DND-41 (cell line): ENCODE data around the gene POC1A.
"Not testable (repeated sequence)": the region's sequence is repeated elsewhere in the genome, so short reads cannot be mapped to it uniquely, and the experiment has no call there.

Source experiments
- ATAC-seq: fragments of 200-7000 bp; cut with Tn5 transposase; 3 replicates; pipeline ENCODE4 v1.9.1; 2021; ENCODE audit warnings: low read depth; ENCODE audit not compliant: insufficient read depth
- DNase-seq: peaks from one replicate; pipeline ENCODE4 v3.0.0-alpha.2; 2020
- H2AFZ ChIP-seq: 2 replicates; pipeline ENCODE4 v1.6.0; 2012; ENCODE audit warnings: low read depth, low read length
- H3K27ac ChIP-seq: 2 replicates; pipeline ENCODE4 v1.5.1; 2012; ENCODE audit warnings: low read length, inconsistent platforms
- H3K27me3 ChIP-seq: fragments of 200-600 bp; sonication (generic); 2 replicates; pipeline ENCODE4 v1.6.0; 2012; ENCODE audit warnings: low read length, mild to moderate bottlenecking, inconsistent platforms; ENCODE audit not compliant: insufficient read depth, poor library complexity
- H3K36me3 ChIP-seq: 2 replicates; pipeline ENCODE4 v1.5.1; 2012; ENCODE audit warnings: low read length, inconsistent platforms; ENCODE audit not compliant: insufficient read depth
- H3K4me1 ChIP-seq: 2 replicates; pipeline ENCODE4 v1.5.1; 2012; ENCODE audit warnings: mild to moderate bottlenecking, low read length; ENCODE audit not compliant: insufficient read depth
- H3K4me2 ChIP-seq: 2 replicates; pipeline ENCODE4 v1.6.0; 2012; ENCODE audit warnings: mild to moderate bottlenecking, moderate library complexity, low read length, inconsistent platforms; ENCODE audit not compliant: insufficient read depth
- H3K4me3 ChIP-seq, 2 experiments: fragments of 200-600 bp in 1 of 2; shearing (Covaris generic) in 1 of 2; 2 replicates each; pipeline ENCODE4 v1.5.1; 2012 to 2016; ENCODE audit warnings: inconsistent platforms in 2 of 2, low read length in 2 of 2, mild to moderate bottlenecking in 2 of 2, low read depth in 1 of 2, moderate library complexity in 1 of 2
- H3K79me2 ChIP-seq: 2 replicates; pipeline ENCODE4 v1.6.0; 2012; ENCODE audit warnings: low read length, inconsistent platforms; ENCODE audit not compliant: insufficient read depth
- H3K9ac ChIP-seq: 2 replicates; pipeline ENCODE4 v1.6.0; 2012; ENCODE audit warnings: low read depth, mild to moderate bottlenecking, inconsistent platforms, low read length, moderate library complexity
- H3K9me3 ChIP-seq: 2 replicates; pipeline ENCODE4 v1.5.1; 2012; ENCODE audit warnings: low read length, moderate library complexity, mild to moderate bottlenecking, inconsistent platforms; ENCODE audit not compliant: insufficient read depth, severe bottlenecking
- H4K20me1 ChIP-seq: 2 replicates; pipeline ENCODE4 v1.6.0; 2012; ENCODE audit warnings: low read length; ENCODE audit not compliant: insufficient read depth
- EZH2 ChIP-seq: IDR thresholded peaks from 3 replicates; pipeline ENCODE4 v1.6.1; 2012; ENCODE audit warnings: borderline replicate concordance, low read depth, mild to moderate bottlenecking, moderate library complexity, low read length, inconsistent platforms; ENCODE audit not compliant: severe bottlenecking
- TF ChIP-seq, protein P1 (sequence below): IDR thresholded peaks from 2 replicates; pipeline ENCODE4 v1.5.1; 2012; ENCODE audit warnings: borderline replicate concordance, low read length, moderate library complexity, mild to moderate bottlenecking; ENCODE audit not compliant: poor library complexity, severe bottlenecking; ENCODE audit errors: extremely low read depth

The POC1A gene

DNA sequence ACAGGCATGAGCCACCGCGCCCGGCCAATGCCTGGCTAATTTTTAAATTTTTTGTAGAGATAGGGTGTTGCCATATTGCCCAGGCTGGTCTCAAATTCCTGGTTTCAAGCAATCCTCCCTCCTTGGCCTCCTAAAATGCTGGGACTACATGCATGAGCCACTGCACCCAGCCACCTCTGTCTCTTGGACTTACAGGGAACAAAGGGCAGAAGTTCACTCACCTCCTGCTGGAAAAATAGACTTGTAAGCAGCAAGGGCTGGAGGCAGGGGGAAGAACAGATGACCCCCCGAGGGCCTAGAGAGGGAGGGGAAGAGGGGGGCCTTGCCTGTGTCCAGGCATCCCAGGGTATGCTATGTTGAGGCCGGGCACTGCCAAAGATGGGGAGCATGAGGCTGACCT is 120.0 kb downstream of the POC1A start:
- TF ChIP-seq, protein P1, sequence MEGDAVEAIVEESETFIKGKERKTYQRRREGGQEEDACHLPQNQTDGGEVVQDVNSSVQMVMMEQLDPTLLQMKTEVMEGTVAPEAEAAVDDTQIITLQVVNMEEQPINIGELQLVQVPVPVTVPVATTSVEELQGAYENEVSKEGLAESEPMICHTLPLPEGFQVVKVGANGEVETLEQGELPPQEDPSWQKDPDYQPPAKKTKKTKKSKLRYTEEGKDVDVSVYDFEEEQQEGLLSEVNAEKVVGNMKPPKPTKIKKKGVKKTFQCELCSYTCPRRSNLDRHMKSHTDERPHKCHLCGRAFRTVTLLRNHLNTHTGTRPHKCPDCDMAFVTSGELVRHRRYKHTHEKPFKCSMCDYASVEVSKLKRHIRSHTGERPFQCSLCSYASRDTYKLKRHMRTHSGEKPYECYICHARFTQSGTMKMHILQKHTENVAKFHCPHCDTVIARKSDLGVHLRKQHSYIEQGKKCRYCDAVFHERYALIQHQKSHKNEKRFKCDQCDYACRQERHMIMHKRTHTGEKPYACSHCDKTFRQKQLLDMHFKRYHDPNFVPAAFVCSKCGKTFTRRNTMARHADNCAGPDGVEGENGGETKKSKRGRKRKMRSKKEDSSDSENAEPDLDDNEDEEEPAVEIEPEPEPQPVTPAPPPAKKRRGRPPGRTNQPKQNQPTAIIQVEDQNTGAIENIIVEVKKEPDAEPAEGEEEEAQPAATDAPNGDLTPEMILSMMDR = no peak
- TF ChIP-seq EZH2 = no peak
- H3K9me3 ChIP-seq = no peaks in the 10 kb centered on the region
- no peak overlapping the region for H2AFZ ChIP-seq
- no peaks in the 10 kb centered on the region for H3K27me3 ChIP-seq
- DNase-seq (no peak), ATAC-seq (no peak)
- H3K27ac ChIP-seq = no peak overlapping the region
- H3K4me2 ChIP-seq = no peak overlapping the region
- H4K20me1 ChIP-seq = no peaks in the 10 kb centered on the region
- no peaks in the 10 kb centered on the region for H3K36me3 ChIP-seq
- no peak overlapping the region for H3K9ac ChIP-seq
- H3K79me2 ChIP-seq = no peaks in the 10 kb centered on the region
- H3K4me1 ChIP-seq = no peaks in the 10 kb centered on the region
- no peak overlapping the region for H3K4me3 ChIP-seq

DNA sequence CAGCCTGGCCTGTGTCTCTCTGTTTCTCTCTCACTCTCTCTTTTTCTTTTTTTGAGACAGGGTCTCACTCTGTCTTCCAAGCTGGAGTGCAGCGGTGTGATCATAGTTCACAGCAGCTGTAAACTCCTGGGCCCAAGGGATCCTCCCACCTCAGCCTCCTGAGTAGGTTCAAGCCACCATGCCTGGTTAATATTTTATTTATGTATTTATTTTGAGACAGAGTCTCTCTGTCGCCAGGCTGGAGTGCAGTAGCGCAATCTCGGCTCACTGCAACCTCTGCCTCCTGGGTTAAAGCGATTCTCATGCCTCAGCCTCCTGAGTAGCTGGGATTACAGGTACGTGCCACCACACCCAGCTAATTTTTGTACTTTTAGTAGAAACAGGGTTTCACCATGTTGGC is 120.5 kb downstream of the POC1A start:
- H3K79me2 ChIP-seq, H3K4me1 ChIP-seq, H3K27me3 ChIP-seq, H4K20me1 ChIP-seq, H3K27ac ChIP-seq, H2AFZ ChIP-seq, H3K36me3 ChIP-seq, H3K9me3 ChIP-seq, DNase-seq, H3K4me3 ChIP-seq, ATAC-seq, H3K4me2 ChIP-seq, H3K9ac ChIP-seq: not testable (repeated sequence)

DNA sequence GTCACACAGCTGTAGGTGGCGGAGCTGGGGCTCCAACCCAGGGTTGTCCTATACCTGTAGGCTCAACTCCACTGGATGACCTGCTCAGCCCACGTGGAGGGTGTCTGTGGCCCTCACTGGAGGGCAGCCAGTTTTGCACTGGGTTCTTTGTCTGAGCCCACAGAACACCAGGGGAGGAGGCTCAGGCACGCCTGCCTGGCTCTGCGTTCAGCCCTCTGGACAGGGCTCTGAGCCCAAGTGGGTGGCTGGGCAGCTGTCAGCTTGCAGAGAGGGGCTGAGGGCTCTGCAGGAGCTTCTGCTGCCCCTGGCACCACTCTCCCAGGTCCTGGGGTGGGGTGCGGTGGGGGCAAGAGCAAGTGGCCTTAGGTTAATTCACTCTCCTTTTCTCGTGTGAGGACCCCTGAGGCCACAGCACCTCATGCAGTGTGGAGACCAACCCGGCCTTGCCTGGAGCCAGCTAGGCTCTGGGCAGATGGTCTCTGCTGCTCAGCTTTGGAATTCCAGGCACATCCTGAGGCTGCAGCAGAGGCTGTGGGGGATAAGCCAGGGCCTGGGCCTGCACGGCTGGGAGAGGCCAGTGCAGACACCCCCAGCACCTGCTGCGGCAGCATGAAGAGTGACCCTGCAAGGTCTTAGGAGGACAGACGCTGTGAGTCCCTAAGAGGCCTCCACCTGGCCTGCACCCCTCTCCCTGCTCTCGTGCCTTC is 121.4 kb downstream of the POC1A start:
- DNase-seq = no peak
- Histone ChIP-seq H4K20me1 (no peaks in the 10 kb centered on the region), H3K4me3 (no peak overlapping the region), H3K27me3 (no peaks in the 10 kb centered on the region), H3K27ac (no peak overlapping the region), H3K9me3 (no peaks in the 10 kb centered on the region), H2AFZ (no peak overlapping the region), H3K4me2 (no peak overlapping the region), H3K36me3 (no peaks in the 10 kb centered on the region), H3K9ac (no peak overlapping the region), H3K4me1 (no peaks in the 10 kb centered on the region), H3K79me2 (no peaks in the 10 kb centered on the region)
- TF ChIP-seq EZH2 = no peak
- TF ChIP-seq, protein P1 = no peak
- ATAC-seq = no peak

DNA sequence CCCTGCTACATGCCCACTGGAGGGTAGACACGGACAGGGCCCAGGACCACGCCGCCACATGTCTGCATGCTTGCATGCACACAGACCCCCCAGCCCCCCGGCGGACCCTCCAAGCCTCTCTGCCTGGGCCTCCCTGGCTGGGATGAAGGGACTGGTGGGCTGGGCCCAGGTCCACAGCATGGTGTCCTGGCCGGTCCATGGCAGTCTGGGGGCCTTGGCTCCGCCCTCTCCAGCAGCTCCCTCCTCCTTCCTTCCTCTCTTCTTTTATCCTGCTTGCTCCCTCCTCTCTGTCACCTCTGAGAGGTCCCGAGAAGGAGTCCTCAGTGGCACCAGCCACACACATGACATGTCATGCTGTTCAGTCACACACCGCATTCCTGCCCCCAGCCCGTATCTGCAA is 122.3 kb downstream of the POC1A start:
- Histone ChIP-seq H3K36me3 (no peaks in the 10 kb centered on the region), H3K27me3 (no peaks in the 10 kb centered on the region), H3K27ac (no peak overlapping the region), H2AFZ (no peak overlapping the region), H3K79me2 (no peaks in the 10 kb centered on the region), H3K4me3 (no peak overlapping the region), H3K9ac (no peak overlapping the region), H3K9me3 (no peaks in the 10 kb centered on the region), H3K4me1 (no peaks in the 10 kb centered on the region), H3K4me2 (no peak overlapping the region), H4K20me1 (no peaks in the 10 kb centered on the region)
- DNase-seq = no peak
- TF ChIP-seq, protein P1 = no peak
- no peak for TF ChIP-seq EZH2
- ATAC-seq = no peak
